GM18508 (cell line): ENCODE measurements around the gene ACSS1.

Experiments used
- ATAC-seq: cut with Tn5 transposase; IDR thresholded peaks from one replicate; pipeline ENCODE4 v1.9.1; 2021; ENCODE audit warnings: moderate number of reproducible peaks; ENCODE audit not compliant: insufficient read depth, unreplicated experiment

ACSS1 gene

GRCh38 chr20:25079171-25079570 is 21.2 kb upstream of the ACSS1 start:
- ATAC-seq = no peak

DNA sequence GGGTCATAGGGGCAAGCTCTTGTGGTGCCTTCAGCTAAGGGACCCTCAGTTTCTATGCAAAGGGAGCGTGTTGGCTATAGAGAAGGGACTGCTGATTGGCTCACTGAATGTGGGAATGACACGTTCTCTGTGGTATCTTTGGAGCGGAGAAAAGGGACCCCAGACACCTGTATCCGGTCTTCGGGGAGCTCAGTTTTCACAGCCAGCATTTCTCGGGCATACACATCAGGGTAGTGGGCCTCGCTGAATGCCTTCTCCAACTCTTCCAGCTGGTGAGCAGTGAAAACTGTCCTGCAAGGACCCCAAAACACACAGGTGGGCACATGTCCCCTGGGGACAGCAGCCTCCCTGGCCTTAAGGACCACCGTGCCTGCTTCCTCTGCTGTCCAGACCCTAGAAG is 20.7 kb upstream of the ACSS1 start:
- no peak for ATAC-seq

DNA sequence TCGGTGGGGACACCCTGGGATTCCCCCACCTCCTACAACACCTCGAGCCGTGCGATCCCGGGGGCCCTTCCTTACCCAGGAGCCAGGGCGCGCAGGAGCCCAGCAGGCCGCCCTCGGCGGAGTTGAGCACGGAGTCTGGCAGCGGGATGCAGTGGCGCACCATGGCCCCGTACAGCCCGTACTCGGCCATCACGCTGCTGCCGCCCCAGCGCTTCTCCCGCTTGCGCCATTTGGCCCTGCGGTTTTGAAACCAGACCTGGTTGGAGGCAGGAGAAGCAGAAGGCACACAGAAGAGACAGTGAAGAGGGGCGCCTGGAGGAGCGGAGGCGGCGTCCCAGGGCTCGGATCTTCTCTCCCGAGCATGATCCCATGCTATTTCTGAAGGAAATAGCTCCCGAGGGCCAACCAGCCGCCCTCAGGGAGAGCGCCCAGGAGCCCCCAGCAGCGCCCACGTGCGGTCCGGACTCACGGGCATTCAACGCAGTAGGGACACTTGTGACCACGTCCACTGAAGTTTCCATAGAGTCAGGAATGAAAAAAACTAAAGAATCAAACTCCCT is 19.8 kb upstream of the ACSS1 start:
- no peak for ATAC-seq

GRCh38 chr20:25076731-25077609 is 19.0 kb upstream of the ACSS1 start:
- ATAC-seq = no peak

DNA sequence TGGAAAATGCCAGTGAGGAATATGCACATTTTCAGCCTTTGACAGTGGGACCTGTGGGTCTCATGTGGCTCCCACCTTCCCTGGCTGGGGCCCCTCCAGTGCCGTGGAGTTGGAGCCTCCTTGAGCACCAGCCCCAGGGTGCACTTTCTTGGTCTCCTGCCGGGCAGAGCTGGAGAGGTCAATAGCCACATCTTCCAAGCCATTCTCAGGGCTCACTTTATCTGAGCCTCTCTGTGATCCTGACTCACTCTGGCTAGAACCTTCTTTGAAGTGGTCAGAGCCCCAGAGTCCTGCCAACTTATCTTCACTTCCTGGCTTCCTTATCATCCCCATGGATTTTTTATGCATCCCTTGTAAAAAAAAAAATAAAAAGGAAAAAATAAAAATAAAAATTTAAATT is 18.3 kb upstream of the ACSS1 start:
- no peak for ATAC-seq

DNA sequence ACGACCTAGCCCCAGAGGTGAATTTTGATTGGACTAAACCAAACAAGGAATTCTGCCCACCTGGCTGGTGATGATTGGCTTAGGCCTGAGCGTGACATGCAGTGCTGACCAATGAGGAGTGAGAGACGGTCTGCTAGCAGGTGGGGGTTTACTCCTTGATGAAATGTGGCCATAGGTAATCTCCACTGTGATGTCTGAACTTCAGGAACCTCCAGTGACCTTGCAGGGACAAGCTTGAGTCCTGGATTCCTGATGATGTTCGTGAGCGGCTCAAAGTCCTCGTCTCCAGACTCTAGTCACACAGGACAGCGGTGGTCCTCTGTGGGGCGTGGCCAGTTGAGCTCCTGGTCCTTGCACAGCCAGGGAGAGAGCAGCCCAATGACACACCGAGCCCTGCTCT is 15.6 kb upstream of the ACSS1 start:
- no peak for ATAC-seq

DNA sequence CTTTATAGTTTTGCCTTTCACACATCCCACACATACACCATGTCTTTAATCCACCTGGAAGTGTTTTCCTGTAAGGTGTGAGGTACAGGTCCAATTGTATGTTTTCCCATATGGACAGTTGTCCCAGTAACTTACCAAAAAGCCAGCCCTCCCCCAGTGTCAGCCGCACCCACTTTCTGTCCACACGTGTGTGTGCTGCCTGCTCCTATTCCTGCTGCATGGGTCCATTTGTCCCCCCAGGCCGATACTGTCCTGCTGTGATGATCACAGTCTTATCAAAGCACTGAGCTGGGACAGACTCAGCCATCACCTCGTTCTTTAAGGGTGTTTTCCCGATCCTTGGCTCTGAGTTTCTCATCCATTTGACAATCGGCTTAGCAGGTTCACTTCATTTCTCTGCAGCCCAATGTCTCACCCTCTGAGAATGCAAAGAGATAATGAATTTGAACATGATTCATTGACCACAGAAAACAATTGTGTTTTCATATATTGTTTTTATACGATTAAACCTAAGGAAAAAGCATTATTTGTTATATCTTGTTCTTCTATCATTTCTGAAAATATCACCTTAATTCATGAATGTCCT is 14.4 kb upstream of the ACSS1 start:
- no peak for ATAC-seq

GRCh38 chr20:25071734-25072133 is 13.8 kb upstream of the ACSS1 start:
- ATAC-seq = no peak

DNA sequence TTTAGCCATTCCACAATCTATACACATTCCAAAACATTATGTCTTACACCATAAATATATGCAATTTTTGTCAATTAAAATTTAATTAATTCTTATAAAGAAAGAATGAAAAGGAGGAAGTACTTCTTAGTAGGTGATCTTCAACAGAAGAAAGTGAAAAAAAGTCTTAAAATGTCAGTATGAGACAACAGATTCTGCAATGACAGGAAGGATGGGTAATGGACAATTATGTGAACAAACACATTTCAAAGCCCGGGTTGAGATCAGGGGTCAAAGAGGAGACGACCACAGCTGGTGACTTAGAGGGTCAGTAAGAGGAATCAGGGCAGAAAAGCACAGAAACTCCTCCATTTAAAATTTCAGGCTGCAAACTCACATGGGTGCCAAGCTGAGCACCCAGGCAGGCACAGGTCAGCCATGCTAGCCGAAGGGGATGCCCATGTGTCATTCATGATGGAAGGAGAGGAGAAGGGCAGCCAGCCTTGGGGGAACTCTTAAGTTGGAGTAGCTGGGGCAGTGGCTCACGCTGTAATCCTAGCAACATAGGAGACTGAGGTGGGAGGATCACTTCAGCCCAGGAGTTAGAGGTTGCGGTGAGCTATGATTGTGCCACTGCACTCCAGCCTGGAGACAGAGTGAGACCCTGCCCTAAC is 13.0 kb upstream of the ACSS1 start:
- ATAC-seq = no peak

GRCh38 chr20:25067102-25067987 is 9.4 kb upstream of the ACSS1 start:
- no peak for ATAC-seq

GRCh38 chr20:25066386-25066785 is 8.4 kb upstream of the ACSS1 start:
- ATAC-seq = no peak

- ATAC-seq = peak; percentile 45
These were observed 7.8 kb upstream of the ACSS1 start for GRCh38 chr20:25065625-25066338.

DNA sequence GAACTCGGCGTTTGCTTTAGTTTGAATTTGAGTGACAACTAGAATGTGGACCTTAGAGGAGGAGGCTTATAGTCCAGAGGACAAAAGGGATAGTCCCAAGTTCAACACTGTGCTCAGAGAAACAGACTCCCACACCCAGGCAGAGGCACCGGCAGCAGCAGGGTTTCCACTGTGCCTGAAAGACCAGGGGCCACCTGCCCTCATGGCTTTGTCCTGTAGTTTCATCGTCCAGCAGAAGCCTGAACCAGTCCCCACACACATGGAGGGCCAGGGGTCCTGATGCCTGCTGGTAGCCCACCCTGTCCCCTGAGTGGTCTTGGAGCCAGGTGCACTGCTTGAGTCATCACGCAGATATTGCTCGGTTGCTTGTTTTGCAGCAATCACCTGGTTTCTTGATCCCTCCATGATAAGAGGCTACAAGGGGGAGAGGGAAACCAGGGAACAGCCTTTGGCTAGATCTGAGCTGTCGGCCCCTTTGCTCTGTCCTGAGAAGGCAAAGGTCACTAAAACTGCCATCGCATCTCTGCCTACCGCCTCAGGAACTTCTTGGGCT is 7.2 kb upstream of the ACSS1 start:
- ATAC-seq = no peak

GRCh38 chr20:25064561-25065071 is 6.7 kb upstream of the ACSS1 start:
- ATAC-seq = no peak

- no peak for ATAC-seq
These were observed 6.0 kb upstream of the ACSS1 start for GRCh38 chr20:25063981-25064380.

DNA sequence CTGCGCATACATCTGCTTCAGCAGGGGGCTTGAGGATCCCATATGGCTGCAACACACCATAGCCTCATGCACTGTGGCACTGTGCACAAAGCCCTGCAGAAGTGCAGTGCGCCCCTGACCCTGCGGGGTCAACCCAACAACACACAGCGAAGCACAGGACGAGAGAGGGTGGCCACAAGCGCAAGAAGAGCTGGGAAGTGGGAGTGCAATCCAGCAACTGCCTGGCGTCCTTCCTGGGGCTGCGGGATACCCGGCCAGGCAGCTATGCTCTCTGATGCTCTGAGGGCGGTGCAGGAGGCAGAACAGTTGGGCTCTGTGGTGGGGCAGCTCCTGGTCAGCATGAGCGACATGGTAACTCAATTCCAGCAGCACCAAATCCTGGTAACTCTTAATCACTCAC is 5.6 kb upstream of the ACSS1 start:
- no peak for ATAC-seq

DNA sequence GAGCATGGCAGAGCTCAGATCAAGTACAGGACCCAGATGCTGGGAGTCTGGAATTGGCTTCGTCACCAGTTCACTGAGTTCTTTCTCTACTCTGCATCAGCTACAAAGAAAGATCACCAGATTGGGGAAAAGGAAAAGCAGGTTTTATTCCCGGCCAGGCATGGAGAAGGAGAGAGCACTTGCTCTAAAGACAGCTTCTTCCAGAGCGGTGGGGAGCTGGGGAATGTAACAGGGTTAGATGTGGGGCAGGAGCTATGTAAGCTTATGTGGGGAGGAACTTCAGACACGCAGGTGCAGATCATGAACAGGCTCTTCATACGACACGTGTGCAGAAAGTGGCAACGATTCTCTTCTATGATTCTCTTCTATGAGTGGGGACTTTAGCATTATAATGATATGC is 4.9 kb upstream of the ACSS1 start:
- no peak for ATAC-seq

- no peak for ATAC-seq
These were observed 4.0 kb upstream of the ACSS1 start for GRCh38 chr20:25061821-25062530.
